M059J (cell line): ENCODE results near the gene FCER2. TPM values are rescaled to one million over a fixed set of nuclear protein-coding genes. Genes with fewer than 3 reads are reported as not detected.
A peak's percentile ranks its signal among the peaks of the same experiment; 100 is the strongest.

Source experiments
- DNase-seq: peaks from one replicate; pipeline ENCODE4 v3.0.0-alpha.2; 2012; ENCODE audit warnings: low read depth
- total RNA-seq: library from RNA; depleted of rRNA; stranded (reverse); fragments of >200 nt; shearing (Covaris generic); gene quantifications from 2 replicates; pipeline ENCODE4 v1.2.3, GENCODE V29; 2014

Gene FCER2
- total RNA-seq, 1 experiment from 2014 or later: not detected

DNA sequence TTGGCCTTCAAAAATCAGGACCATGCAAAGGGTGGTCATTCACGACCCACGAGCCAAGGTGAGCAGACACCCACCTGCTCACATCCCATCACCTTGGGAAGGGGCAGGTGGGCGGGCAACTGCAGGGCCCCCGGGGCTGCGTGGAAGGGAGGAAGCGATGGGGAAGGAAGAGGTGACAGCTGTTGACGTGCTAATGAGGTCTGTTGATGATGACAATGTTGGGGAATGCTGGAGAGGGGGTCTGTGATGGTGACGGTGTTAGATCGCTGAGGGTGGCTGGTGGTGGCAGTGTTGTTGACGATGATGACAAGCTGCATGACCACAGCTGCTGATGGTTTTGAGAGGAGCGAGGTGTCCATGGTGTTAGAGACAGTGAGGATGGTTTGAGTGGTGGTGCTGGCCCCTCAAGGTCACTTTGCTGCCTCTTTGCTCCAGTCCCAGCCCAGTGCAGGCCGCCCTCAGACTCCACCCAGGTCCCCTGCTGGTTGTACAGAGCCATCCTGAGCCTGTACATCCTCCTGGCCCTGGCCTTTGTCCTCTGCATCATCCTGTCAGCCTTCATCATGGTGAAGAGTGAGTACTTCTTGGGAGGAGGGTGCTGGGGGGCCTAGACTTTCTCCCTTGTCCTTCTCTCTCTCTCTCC is 24.1 kb downstream of the FCER2 start:
- DNase-seq: no peak

DNA sequence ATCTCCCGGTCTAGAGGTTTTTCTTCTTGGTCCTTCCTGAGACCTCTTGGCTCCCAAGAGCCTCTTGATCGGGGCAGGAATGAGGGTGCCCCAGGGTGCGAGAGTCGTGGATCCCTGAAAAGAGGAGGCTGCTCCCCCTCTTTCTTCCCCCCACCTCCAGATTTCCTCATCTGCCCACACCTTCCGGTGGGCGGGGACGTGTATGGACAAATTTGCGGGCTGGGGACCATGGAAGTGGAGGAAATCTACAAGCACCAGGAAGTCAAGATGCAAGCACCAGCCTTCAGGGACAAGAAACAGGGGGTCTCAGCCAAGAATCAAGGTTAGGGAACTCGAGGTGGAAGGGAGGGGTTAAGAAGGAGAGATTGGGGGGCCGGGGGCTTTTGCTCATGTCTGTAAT is 25.1 kb downstream of the FCER2 start, which contains the start of gene MCEMP1:
TSS of gene MCEMP1 (plus strand) at position 237 of the 400 bp plus-strand sequence. CDS start at position 268, 31 bp downstream.
- DNase-seq: no peak

DNA sequence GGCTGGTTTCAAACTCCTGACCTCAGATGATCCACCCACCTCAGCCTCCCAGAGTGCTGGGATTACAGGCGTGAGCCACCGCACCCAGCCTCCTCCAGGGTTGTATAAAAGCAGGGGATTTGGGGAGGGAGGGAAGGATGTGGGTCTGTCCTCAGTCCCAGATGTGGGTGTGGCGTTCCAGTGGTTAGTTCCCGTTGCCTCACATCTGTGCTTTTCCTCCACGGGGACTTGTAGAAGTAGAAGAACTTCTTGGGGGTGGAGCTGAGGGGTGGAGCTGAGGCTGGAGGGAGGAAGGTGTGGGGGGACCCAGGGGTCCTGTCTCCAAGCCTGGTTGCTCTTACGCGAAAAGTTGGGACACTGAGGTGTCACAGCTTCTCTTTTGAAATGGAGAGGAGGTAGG is 25.6 kb downstream of the FCER2 start:
- no peak for DNase-seq

DNA sequence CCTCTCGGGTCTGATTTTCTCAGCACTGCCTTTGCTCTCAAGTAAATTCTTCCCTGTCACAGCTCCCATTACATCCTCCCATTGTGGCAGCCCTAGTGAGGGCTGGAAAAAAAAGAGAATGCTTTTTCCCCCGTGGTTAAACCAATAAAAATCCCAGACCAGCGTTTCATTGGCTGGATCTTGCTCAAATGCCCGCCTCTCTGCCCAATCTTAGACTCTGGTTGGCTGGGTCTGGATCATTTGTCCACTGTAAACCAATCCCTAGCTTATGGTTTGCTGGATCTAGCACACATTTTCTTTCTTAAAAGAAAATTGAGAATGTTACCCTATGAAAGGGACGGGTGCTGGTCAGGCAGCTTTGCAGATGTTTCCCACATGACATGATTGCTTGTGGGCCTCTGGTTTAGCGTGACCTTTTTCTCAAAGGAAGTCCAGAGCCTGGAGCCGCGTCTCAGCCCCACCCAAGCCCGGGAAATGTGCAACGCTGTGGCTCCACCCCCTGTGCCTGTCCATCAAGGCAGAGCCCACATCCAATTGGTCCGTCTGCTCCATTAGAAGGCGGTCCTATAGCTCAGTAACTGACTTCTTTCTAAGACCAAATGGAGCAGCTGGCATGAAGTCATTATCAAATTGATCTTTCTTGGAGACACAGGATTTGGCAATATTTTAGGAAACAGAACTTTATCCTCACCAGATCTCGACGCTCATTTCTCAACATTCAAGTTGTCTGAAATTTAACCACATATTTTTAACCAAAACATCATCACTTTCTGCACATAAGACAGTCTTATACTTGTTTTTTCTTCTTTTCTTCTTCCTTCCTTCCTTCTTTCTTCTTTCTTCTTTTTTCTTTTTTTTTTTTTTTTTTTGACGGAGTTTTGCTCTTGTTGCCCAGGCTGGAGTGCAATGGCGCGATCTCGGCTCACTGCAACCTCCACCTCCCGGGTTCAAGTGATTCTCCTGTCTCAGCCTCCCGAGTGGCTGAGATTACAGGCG is 27.6 kb downstream of the FCER2 start:
- peak; percentile 40 for DNase-seq

DNA sequence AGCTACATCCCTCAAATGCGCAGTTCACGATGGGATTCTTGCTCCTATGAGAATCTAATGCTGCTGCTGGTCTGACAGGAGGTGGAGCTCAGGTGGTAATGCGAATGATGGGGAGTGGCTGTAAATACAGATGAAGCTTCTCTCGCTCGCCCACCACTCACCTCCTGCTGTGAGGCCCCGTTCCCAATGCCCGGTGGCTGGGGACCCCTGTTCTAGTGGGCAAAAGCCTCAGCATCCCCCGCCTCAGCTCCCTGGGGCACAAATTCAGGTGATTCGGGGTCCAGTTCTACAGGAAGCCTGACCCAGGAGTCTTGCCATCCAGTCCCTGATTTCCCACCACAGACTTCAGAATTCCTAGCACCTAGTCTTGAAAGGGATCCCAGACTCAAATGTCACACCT is 29.4 kb downstream of the FCER2 start:
- no peak for DNase-seq

DNA sequence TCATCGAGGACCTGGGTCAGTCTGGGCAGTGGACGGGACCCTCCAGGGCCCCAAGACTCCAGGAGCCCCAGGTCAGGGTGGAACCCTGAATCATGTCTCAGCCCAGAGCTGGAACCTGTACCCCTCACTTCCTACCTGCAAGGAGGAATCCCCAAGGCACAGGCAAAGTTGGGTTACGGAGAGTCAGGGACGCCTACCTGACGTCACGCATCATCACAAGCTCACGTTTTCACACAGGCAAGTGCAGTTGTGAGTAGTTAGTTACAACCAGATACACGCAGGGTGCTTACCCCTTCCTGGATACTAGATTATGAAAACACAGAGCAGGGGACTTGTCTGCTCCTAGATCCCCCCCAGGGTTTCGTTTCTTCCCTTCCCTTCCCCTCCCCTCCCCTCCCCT is 31.1 kb downstream of the FCER2 start:
- DNase-seq: no peak

DNA sequence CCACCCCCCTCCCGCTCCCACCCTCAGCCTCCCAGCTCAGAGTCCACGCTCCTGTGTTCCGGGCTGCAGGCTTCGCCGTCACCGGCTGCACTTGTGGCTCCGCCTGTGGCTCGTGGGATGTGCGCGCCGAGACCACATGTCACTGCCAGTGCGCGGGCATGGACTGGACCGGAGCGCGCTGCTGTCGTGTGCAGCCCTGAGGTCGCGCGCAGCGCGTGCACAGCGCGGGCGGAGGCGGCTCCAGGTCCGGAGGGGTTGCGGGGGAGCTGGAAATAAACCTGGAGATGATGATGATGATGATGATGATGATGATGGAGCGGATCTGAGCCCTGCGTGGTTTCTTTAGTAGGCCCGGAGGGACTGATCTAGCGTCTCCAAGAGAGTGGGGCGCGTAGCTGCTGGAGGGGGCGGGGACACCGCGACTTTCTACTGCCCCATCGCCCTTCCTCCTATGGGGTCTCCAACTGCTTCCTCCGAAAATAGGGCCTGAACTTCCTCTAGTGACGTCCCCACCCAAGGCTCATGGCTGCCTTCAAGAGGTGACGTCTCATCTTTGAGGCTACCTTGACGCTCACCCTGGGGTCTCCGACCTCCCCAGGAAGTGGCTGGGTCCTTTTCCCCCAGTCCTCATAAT is 31.7 kb downstream of the FCER2 start:
- DNase-seq: no peak

DNA sequence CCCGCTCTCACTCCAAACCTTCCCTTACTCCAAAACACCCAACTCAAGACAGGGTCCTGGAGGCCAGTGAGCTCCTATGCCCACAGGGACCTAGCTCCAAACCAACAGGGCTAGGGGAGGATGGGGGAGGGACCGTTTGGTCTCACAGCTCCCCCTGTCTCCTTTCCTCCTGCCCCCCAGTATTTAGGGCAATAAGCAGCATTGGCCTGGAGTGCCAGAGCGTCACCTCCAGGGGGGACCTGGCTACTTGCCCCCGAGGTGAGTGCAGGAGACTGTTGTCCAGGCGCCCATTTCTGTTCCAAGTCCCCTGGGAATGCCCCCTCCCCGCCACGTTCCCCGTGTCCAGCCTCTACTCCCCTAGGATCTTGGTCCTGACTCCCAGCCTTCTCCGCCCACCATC is 32.3 kb downstream of the FCER2 start:
- DNase-seq: no peak

DNA sequence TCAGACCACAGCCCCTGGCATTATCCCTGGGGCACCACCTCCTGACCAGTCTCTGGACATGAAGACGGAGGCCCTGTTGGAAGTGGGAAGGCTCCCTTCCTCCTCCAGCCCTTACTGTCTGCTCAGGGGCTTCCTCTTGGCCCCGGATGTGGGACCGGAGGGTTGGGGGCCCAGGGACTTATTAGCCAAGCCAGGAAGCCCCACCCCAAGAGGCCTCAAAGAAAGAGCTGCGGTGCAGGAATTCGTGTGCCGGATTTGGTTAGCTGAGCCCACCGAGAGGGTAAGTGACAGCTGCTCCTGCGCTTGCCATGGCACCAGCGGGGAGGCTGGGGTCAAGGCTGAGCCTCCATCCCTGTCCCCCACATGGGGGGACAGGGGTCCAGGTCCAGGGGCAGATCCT is 33.1 kb downstream of the FCER2 start, which contains the start of gene RETN:
TSS of gene RETN (plus strand) at position 208 of the 400 bp plus-strand sequence. CDS start 278 bp downstream, outside the sequence.
- DNase-seq: no peak

DNA sequence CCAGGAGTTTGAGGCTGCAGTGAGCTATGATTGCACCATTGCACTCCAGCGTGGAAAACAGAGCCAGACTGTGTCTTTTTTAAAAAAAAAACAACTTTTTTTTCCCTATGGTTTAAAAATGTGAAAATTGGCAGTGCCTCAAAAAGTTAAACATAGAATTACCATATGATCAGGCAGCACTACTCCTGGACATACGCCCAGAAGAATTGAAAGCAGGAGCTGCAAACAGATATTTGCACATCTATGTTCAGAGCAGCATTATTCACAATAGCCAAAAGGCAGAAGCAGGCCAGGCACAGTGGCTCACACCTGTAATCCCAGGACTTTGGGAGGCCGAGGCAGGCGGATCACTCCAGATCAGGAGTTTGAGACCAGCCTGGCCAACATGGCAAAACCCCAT is 36.9 kb downstream of the FCER2 start:
- DNase-seq: no peak

DNA sequence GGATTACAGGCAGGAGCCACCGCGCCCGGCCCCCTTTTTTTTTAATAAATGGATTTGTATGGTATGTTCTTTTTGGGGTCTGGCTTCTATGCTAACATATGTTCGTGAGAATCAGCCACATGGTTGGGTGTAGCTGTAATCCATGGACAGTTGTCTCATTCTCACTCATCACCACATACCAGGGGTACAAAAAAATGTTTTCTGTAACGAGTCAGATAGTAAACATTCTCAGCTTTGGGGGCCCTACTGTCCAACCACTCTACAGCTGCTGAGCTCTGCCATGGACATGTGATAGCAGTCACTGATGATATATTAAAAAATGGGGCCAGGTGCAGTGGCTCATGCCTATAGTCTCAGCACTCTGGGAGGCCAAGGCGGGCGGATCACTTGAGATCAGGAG is 38.2 kb downstream of the FCER2 start:
- DNase-seq: no peak

DNA sequence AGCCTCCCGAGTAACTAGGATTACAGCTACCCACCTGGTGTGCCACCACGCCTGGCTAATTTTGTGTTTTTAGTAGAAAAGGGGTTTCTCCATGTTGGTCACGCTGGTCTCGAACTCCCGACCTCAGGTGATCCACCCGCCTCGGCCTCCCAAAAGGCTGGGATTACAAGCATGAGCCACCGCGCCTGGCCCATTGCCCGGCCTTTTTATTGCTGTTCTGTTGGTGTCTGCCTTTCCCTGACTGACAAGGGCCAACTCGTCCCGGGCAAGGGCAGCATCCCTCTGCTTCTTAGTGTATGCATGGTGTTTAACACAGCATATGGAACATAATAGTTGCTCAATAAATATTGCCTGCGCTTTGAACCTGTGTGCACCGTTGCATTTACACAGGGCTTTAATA is 39.3 kb downstream of the FCER2 start:
- DNase-seq: no peak

DNA sequence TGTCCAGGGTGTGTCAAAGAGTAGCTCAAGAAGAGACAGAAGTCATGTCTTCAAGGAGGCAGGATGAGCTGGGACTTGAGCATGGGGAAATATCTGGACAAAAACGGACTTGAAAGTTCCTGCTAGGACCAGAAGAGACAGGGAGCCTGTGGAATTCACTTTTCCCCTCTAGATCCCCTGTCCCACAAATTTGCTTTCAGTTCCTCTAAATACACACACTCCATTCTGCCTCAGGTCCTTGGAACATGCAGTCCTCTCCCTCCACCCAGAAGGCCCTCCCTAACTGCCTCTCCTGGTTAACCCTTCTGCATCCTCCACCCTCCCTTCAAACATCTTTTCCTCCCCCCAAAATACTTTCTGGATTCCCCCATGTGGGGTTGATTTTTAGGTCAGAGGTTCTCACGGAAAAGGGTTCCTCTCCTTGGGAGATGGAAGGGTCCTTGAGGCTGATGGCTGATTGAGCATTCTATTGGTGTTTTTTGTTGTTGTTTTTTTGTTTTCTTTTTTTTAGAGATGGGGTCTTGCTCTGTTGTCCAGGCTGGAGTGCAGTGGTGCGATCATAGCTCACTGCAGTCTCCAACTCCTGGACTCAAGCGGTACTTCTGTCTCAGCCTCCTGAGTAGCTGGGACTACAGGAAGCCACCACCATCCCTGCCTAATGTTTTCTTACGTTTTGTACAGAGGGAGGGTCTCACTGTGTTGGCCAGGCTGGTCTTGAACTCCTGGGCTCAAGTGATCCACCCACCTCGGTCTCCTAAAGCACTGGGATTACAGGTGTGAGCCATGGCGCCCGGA is 40.0 kb downstream of the FCER2 start:
- no peak for DNase-seq

DNA sequence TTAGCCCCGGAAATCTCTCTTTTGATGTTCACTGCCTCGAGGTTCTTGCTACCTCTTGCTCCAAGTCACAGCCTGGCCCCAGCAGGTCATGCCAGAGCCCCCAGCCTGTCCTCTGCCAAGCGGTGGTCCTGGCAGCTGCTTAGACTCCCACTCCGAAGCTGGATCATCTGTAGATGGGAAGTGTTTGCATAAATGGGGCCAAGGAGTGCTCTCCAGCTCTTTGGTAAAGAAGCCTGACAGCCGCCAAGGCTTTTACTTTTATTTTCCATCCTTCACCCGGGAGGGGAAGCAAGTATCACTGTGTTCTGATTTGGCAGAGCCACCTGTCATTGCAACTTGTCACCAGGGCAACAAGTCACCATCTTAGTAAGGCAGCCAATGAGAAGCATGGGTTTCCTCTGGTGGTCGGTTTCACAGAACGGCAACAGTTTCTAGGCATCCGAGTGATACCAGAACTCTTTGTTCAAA is 43.7 kb downstream of the FCER2 start:
- DNase-seq: peak; percentile 20

DNA sequence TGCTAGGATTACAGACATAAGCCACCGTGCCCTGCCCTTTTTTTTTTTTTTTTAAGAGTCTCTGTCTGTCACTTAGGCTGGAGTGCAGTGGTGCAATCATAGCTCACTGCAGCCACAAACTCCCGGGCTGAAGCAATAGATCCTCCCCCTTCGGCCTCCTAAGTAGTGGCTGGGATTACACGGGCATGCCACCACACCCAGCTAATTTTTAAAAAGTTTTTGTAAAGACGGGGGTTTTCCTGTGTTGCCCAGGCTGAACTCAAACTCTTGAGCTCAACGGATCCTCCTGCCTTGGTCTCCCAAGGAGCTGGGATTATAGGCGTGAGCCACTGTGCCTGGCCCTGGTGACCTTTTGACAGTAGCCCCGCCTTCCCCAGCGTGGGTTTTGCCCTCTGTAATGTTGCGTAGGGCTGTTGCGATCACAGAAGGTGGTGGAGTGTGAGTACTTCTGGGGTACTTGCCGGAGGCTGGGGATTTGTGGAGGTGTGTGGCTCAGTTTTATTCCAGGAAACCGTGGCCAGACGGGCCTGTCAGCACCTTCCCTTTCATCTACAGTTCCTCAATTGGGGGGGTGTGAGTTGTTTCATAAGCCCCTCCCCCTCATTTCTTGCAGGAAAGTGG is 44.7 kb downstream of the FCER2 start:
- DNase-seq: no peak

DNA sequence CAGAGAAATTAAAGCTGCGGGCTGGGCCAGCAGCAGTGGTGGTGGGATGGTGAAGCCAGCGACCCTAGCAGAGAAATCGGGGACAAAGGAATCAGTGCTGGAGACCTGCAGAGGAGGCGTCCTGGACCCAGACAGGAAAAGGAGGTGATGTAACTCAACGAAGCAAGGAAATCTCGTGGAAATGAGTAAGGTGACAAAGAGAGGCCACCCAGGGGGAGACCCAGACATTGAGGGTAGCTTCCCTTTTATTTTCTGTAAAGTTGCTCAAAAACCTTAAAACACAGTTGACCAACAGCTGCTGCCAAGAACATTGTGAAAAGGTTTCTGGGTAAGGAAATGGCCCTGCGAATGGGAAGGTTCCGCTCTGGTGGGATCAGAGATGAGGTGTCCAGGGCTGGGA is 46.4 kb downstream of the FCER2 start:
- no peak for DNase-seq

DNA sequence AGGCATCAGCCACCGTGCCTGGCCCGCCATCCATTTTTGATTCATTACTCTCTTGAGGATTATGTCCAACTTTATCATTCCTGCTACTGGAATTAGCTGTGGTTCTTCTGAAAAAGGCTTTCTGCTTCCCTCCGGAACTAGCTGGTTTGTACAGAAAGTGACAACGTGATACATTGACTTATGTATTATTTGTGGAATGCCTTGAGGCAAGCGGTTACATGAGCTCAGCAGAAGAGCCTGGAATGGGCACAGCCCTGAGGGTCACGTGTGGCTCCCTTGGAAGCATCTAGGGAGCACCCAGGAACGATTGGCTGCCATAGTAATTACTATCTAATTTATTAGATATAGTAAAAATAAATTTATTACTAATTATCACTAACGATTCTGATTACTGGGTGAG is 47.5 kb downstream of the FCER2 start:
- DNase-seq: peak; percentile 64

DNA sequence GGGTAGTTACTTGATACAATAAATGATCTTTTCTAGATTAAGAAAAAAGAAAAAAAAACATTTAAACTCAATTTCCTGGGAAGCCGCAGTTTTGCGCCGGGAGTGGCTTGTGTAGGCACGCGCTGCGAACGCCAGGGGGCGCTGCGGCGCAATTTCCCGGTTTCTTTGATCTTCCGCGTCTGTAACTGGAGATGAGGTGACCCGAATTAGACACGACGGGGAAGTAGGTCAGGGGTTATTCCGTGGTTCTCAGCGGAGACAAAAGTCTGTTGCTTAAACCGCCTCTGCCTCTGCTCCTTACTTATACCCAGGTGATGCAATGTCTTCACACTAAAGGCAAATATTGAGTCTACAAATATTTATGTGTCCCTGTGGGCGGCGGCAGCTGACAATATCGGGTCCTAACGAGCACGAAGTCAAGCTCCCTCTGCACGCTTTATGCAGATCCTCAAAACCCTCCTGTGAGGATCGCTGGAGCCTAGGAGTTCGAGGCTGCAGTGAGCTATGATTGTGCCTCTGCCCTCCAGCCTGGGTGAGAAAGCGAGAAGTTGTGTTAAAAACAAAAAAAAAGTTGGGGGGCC is 49.8 kb downstream of the FCER2 start:
- peak; percentile 71 for DNase-seq

DNA sequence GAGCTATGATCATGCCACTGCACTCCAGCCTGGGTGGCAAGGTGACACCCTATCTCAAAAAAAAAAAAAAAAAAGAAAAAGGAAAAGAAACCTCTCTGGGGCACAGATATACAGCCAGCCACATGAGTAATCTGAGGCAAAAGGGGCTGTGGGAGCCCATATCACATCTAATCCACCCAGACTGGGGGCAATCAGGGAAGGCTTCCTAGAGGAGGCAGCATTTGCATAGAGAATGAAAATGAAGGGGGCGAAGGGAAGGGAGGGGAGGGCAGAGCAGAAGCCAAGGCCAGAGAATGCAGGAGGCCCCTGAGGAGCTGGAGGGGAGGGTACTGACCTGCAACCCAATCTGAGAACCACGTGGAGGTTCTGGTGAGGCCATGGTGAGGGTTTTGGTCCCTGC is 51.8 kb downstream of the FCER2 start:
- DNase-seq: no peak

DNA sequence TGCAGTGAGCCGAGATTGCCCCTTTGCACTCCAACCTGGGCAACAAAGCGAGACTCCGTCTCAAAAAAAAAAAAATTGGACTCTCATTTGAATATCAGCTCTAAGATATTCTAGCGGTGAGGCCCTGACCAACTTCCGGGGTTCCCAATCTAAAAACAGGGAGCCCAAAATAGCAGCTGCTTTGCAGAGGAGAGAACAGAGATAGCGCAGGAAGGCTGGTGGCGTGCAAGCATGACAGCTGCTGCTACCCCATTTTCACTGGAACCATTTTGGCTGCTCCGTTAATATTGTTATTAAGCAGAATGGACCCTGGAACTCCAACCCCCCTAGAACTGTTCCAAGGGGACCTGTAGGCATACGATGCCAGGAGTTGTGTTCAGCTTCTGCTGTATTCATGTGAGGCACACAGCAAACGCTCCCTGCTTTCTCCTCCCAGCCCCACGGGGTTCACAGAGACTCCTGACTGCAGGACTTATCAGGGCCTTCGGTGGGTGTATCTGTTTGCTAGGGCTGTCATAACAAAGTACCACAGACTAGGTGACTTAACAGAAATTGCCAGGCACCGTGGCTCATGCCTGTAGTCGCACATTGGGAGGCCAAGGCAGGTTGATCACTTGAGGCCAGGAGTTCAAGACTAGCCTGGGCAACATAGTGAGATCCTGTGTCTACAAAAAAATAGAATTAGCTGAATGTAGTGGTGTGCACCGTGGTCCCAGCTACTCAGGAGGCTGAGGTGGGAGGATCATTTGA is 53.5 kb downstream of the FCER2 start:
- no peak for DNase-seq
